Measurements from ENCODE around the gene LAMA2. TPM values are rescaled to one million over a fixed set of nuclear protein-coding genes. Genes with fewer than 3 reads are reported as not detected.

Gene LAMA2
- total RNA-seq, 1 experiment from 2014 or later: 8.2 TPM

GRCh38 chr6:129033581-129033980 lies 150.6 kb downstream of the LAMA2 start:
- no peaks in the 10 kb centered on the region for H3K9me3 ChIP-seq (ENCODE audit: control insufficient read depth in 1 of 2, insufficient read depth in 1 of 2, low read depth in 1 of 2, low read length in 2 of 2)

More at GRCh38 chr6:129033581-129033980, 150.6 kb downstream of the LAMA2 start:
- DNase-seq (ENCODE audit: low read depth, low spot score) (no peak), ATAC-seq (no peak)
- H2AFZ ChIP-seq (ENCODE audit: low read depth, low read length, poor library complexity, severe bottlenecking): no peak overlapping the region
- no peaks in the 10 kb centered on the region for H3K79me2 ChIP-seq (ENCODE audit: insufficient read depth, low read length)
- H3K36me3 ChIP-seq (ENCODE audit: control insufficient read depth in 1 of 2, insufficient read depth in 2 of 2, low read length in 2 of 2): no peaks in the 10 kb centered on the region
- intact Hi-C loops (cut with micrococcal nuclease): no loop called here
- H3K27ac ChIP-seq (ENCODE audit: low read depth, low read length): no peak overlapping the region
- ChIA-PET POLR2A (no interaction called here), CTCF (no interaction called here), RAD21 (ENCODE audit: low non-redundant PET in 1 of 2, low total read pairs in 2 of 2, uncharacterized antibody in 2 of 2, unreplicated experiment in 2 of 2) (no interaction called here)
- BruUV-seq (replicated peaks): no TSS peak
- no peak overlapping the region for H3K4me3 ChIP-seq (replicated peaks in 1 of 2; ENCODE audit: low read depth in 1 of 2, low read length in 2 of 2)
- no peak overlapping the region for H3K9ac ChIP-seq (ENCODE audit: low read length)
- no peak for TF ChIP-seq ATF3 (IDR thresholded peaks at IDR 0.05)
- TF ChIP-seq ZBTB33 (IDR thresholded peaks at IDR 0.05; ENCODE audit: extremely low read depth, insufficient replicate concordance, low read length): no peak
- no peak for TF ChIP-seq ELF1 (IDR thresholded peaks at IDR 0.05; ENCODE audit: borderline replicate concordance, low read depth)
- no peak for TF ChIP-seq JUND (IDR thresholded peaks at IDR 0.05)
- no peak for TF ChIP-seq EZH2phosphoT487 (IDR thresholded peaks at IDR 0.05; ENCODE audit: borderline replicate concordance)
- no peak for TF ChIP-seq FOSL1 (IDR thresholded peaks at IDR 0.05; ENCODE audit: low read depth)
- TF ChIP-seq EZH2 (IDR thresholded peaks at IDR 0.05): no peak
- TF ChIP-seq SP1 (IDR thresholded peaks at IDR 0.05; ENCODE audit: low read depth): no peak
- TF ChIP-seq EGR1 (IDR thresholded peaks at IDR 0.05; ENCODE audit: low read depth): no peak
- TF ChIP-seq YY1 (IDR thresholded peaks at IDR 0.05; ENCODE audit: extremely low read depth, insufficient replicate concordance, low read depth, low read length): no peak
- no peak for TF ChIP-seq TCF7L2 (IDR thresholded peaks at IDR 0.05; ENCODE audit: borderline replicate concordance, extremely low read depth, insufficient read depth, insufficient read length)
- no peaks in the 10 kb centered on the region for H3K27me3 ChIP-seq (ENCODE audit: insufficient read depth, low read length)
- H3K4me1 ChIP-seq (ENCODE audit: control insufficient read depth in 1 of 2, insufficient read depth in 2 of 2, low read length in 2 of 2): no peaks in the 10 kb centered on the region
- no peaks in the 10 kb centered on the region; the same call in 1 of the 2 replicates for H3K9me2 ChIP-seq (ENCODE audit: insufficient read depth)
- no peak overlapping the region for H3K4me2 ChIP-seq (ENCODE audit: low read length)
- no peaks in the 10 kb centered on the region for H4K20me1 ChIP-seq (ENCODE audit: insufficient read depth)
